Sigmoid colon (tissue), 4 donors: ENCODE data around the gene SUPT3H.

Source experiments
- CTCF ChIP-seq, 4 experiments: fragments of 450-650 bp in 3 of 4; fragments of 200-600 bp in 1 of 4; IDR thresholded peaks; one replicate each; pipeline ENCODE4 v1.5.1; 2016 to 2019; ENCODE audit warnings: antibody characterized with exemption in 4 of 4, mild to moderate bottlenecking in 3 of 4, moderate library complexity in 2 of 4
- POLR2A ChIP-seq, 2 donors: fragments of 450-650 bp; IDR thresholded peaks; one replicate each; pipeline ENCODE4 v1.6.1; 2016; ENCODE audit warnings: antibody characterized with exemption in 2 of 2, mild to moderate bottlenecking in 2 of 2, moderate library complexity in 2 of 2
- POLR2AphosphoS5 ChIP-seq, 4 donors: sonication (generic); formaldehyde crosslinking; IDR thresholded peaks; one replicate each; pipeline ENCODE4 v1.6.1; 2017; ENCODE audit warnings: antibody characterized with exemption in 4 of 4

- no peak for TF ChIP-seq CTCF (IDR thresholded peaks at IDR 0.05)
- no peak for TF ChIP-seq POLR2A (IDR thresholded peaks at IDR 0.05)
- TF ChIP-seq POLR2AphosphoS5 (IDR thresholded peaks at IDR 0.05): no peak
Observed at GRCh38 chr6:45049188-45049843, 328.4 kb downstream of the SUPT3H start.
